GM18517 (cell line): ENCODE data around the gene PSMB10.

Experiments used
- ATAC-seq: cut with Tn5 transposase; IDR thresholded peaks from one replicate; pipeline ENCODE4 v1.9.1; 2021; ENCODE audit warnings: mild to moderate bottlenecking, moderate library complexity; ENCODE audit not compliant: unreplicated experiment

PSMB10 gene

DNA sequence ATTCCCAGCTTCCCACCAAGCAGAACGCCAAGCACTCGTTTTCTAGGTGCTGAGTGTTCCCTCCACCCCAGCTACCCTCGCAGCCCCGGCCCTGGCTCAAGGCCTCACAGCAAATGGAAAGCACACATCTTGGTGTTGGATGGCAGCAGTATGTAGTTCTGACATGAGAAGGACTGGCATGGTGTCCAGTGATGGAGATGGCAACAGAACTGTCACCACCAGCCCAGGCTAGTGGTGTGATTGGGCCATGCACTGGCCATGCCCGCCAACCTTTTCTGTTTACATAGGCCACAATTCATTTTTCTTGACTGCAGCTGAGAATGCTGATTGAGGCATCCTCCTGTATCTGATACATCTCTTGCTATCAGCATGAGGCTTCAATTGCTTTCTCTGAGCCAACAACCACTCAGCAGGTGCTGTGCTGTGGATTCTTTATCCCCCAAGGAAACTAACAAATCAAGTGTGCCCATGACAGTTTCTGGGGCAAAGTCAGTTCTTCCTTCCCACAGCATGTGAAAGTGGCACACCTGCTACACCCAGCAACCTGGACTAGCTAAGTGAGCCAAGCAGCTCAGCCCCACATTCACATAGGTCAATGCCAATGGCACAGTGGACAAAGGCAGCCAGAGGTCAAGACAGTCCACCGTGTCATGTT, 28.0 kb upstream of the PSMB10 start:
- ATAC-seq, result no peak

DNA sequence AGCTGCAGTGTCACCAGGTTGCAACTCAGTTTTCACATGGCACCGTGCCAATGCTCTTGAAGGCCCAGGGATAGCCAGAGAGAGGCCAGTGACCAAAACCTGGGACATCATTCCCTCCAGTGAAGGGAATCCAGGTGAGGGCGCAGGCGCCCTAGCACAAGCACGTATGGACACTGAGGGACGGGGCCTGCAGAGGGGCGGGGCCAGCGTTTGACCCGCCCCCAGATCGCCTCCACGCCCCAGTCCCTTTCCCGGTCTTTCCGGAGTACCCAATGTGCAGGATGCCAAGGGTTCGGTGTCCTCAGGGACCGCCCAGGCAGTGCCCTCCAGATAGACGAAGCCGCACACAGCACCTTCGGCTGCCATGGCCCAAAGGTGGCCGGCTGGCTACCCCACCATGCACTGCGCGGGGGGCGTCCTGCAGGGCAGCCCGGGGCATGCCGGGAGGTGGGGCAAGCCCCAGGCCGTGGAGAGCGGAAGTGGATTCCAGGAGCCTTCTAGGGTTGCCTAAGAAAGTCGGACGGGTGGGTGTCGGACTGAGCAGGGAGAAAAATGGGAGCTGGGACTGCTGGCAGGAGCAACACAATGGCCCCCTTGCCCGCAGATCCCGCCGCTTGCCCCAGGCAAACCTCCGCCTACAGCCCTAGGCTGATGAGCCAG, 27.1 kb upstream of the PSMB10 start:
- ATAC-seq, result no peak

DNA sequence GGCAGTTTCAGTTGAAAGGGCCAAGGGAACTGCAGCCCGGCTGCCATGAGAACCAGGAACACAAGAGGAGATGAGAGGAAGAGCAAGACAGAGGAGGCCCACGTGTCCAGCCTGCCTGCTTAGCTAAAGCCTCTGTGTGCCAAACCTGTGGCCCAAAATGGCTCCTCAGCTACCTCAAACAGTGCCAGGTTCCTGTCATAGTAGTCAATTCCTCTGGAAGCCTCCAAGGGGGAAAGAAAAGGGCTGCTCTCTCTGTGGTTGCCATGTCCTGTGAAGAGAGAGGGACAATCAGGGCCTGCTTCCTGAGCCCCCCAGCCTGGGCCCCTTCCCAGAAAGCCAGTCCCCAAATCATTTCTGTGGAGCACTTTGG, 26.6 kb upstream of the PSMB10 start:
- ATAC-seq, result no peak

DNA sequence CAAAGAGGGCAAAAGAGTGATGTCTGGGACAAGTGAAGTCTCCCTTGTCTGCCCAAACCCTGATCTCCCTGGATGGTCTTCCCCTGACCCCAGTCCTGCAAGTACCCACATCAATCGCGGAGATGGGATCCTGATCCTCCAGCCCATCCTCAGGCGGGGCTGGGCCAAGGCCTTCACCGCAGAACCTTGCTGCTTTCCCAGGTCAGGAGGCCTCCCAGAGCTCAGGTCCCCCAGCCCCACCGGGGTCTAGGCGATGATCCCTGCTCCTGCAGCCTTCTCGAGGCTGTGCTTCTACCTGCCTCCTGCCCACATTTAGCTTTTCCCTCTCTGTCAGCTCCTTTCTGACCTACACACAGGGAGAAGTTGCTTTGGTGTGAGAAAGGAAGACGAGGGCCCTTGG, 25.5 kb upstream of the PSMB10 start:
- ATAC-seq, result no peak

DNA sequence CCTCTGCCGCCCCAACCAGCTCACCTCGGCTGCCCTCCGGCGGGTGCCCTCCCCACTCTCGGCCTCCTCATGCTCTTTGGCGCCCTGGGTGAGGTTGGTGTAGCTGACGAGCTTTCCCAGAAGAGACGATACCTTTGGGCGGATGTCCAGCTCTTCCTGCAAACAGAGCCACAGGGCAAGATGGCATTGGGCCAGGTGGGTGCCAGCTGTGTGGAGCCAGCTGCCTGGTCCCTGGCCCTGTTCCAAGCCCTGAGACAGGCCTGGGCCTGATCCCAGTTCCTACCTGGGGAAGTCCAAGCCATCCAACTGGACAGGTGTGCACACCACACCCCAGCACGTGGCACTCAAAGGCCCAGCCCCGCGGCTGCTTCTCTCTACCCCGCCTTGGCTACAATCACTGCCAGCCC, 24.9 kb upstream of the PSMB10 start:
- no peak for ATAC-seq

DNA sequence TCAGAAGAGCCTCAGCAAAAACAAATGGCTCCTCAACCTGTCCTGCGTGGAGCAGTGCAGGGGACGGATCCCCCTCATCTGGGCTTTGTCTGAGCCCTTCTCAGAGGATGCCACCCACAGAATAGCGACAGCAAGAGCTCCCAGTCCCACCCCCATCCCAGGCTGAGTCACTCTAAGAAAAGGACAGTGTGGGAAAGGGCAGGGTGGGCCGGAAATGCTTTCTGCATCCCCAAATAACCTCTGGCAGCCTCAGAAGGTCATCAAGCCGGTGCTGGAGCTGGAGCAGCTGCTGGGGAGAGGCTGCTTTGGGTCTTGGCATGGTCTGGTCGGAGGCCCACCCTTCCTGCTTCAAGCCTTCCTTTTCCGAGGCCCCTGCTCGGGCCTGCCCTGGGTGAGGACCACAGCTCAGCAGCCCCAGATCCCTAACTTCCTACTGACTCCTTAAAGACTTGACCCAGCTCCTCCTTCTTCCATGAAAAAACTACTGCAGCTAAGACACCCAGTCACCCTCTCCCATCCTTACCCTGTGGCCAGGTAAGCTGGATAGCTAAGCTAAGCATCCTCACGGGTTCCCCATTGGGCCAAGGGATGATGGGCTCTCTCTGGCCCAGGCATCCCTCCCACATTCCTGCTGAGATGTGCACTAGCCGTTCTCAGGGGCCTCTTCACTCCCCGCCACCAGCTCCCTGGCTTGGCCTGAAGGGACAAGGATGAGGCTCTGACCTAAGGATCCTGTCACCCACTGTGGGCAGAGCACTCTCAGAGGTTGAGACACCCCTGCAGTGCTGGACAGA, 23.1 kb upstream of the PSMB10 start:
- ATAC-seq, result no peak

DNA sequence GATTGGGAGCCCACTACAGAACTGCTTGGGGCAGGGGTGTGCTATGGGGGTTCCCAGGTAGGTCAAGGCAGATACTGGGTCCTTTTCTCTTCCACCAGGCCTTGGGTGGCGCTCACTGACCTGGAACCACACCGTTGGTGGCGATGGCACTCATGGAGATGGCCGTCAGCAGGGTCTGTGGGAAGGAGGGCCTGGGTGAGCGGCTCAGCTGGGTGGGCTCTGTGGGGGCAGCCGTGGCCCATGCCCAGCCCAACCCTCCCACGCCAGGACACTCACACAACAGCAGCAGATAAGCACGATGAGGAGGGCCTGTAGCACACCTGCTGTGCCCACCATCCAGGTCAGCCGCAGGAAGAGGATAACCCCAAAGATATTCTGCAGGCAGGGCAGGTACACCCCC, 21.0 kb upstream of the PSMB10 start:
- ATAC-seq, result no peak

DNA sequence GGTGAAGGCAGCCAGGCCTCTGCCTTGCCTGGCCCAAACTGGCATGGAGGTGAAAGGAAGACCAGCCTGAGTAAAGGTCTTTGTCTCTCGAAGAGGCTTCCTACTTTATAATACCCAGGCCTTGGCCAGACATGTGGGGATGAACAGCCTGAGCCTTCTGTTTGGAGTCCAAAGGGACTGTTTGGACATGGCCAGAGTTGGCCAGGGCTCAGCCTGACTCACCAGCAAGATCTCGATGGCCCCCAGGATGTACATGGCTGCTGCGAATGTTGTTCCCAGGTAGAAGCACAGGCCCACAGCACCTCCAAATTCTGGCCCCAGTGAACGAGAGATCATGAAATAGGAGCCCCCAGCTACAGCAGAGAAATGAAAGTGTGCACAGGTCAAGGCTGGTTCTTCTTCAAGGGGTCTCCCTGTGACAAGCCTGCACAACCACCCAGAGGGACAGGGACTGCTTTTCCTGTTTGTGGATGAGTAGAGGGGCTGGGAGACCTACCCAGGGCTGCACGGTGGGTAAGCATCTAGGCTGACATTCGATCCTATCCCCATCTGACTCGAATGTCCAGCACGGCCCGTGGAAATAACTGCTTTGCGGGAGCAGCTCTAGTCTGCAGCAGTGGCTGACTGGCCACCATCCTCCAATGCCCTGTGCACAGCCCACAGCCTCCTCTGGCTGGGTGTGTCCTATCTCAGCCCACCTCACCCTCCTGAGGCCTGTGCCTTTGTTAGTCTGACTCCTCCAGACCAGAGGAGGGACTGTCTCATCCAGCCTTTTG, 18.0 kb upstream of the PSMB10 start:
- no peak for ATAC-seq

DNA sequence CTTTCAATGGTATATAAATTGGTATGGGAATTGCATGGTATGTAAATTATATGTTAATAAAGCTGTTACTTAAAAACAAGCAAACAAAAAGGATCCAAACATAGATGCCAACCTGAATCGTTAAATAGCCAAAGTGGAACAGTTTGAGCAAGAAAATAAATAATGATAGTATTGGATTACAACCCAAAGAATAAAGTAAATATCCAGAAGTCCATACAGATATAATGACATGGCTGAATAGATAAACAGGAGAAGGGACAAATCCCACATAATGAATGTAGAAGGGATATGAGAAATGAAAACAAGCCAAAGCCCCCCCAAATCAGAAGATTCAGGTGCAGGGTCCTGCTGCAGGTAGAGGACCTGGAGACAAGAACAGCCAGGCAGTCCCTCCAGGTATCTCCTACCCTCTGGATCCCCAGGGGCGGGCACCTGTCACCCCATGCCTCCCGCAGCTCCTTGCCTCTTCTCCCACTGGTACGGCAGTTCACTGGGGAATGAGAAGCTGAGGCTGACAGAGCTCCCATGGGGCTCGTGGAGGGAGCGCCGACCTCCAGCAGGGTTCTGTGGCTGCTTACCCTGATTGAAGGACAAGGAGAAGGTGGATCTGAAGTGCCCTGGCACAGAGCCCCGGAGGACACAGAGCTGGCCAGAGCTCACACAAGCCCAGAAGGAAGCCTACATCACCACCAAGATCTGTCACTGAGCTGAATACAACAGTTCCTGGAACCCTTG, 17.2 kb upstream of the PSMB10 start:
- no peak for ATAC-seq

DNA sequence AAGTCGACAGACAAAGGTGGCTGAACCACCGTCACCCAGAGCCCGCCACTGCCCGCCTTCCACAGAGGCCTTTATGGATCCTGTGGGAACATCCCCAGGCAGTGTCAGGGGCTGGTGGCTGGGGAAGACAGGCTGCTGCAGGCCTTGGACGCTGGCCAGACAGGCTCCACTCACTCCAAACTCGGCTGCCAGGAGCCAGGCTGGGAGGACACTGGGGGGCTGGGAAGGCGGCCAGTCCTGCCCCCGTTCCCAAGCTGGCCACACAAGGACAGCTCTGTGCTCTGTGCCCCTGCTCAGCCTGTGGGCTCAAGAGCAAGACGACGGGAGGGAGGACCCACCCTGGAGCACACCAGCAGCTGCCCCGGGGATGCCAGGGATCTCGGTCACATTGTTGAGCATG, 14.8 kb upstream of the PSMB10 start:
- no peak for ATAC-seq

DNA sequence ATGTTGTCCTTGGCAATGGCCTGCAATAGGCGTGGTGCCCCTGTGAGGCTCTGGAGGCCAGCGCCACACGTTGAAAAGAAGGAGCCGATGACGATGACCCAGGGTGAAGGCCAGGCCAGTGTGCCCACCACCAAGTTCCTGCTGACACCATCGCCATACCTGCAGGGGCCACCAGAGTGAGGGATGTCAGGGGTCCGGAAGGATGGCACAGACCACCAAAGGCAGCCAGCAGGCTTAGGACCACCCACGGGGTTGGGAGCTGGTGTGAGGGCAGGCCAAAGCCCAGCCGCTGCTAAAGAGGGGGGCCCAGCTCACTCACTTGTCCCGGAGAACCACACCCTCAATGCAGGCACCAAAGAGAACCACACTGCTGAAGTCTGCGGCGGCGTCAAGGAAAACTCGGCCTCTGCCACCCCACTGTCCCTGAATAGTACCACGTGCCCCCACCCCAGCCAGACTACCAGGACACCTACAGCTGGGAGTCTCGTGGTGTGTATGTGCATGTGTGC, 13.7 kb upstream of the PSMB10 start:
- ATAC-seq, result no peak

DNA sequence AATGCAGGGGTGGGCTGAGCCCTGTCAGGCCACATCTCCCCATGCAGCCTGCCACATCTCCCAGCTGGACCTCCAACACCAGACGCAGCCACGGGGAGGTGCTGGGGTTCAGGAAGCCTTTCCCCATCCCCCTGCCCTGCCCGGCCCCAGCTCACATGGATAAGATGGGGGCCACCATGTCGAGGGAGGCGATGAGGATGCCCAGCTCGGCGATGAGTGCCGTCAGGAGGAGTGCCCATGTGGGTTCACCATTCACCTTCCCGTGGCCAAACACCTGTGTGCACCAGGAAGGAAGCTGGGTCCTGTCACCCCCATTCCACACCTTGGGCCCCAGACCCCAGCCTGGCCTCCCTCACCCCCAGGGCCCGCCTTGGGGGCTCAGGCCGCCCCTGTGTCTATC, 13.0 kb upstream of the PSMB10 start:
- ATAC-seq, result no peak

DNA sequence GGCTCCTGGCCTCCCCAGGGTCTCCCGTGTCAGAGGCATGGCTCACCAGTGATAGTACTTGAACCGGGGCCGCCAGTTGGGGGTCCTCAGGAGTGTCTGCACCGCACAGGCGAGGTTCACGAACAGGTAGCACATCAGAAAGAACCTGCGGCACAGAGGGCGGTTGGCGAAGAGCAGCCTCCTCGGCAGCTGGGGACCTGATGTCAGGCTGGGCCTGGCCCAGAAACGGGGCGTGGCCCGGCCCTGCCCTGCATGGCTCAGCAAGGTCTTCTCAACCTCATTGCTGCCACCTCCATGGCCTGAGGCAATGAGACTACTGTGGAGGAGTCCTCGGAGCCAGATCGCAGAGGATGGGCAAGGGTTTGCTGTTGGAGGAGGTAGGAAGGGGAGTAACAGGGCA, 11.4 kb upstream of the PSMB10 start:
- no peak for ATAC-seq

DNA sequence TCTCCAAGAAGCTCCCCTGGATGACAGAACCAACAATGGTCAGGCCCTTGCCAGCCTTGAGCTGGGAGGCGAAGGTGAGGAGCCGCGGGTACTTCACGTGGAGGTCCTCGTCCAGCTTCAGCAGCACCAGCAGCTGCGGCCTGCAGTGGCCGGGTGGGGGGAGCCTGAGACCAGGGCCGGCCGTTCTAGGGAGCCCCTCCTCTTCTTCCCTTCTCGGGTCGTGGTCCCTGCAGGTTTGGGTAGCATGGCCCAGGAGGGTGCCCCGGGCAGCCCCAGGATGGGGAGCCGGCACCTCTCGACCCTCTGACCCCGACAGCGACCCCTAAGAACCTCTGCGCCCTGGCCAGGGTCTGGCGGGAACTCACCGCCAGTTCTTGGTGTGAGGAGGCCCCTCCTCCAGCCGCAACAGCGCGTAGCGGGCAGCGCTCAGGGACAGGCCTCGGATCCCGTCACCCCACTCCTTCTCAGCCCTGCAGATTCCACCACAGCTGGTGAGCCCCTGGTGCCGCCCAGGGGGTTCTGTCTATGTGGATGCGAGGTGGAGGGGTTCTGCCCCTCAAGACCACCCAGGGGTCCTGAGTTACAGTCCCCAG, 10.4 kb upstream of the PSMB10 start:
- no peak for ATAC-seq

DNA sequence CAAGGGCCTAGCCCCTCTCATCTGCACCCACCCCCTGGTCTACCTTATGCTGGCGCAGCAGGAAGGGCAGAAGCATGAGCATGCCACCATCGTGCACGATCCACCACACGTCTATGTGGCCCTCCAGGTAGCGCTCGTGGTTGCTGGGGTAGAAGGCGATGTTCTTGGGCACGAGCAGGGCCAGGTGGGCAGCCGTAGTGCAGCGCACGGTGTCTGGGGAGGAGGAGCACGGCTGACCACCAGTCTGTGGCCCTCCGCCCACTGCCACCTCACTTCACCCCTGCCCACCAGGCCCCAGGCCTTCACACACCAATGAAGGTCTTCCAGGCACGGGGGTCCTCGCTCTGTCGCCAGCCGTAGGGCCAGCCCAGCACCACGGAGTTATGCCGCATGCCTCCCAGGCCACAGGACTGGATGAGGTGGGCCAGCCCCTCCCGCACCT, 9.5 kb upstream of the PSMB10 start:
- ATAC-seq, result no peak

DNA sequence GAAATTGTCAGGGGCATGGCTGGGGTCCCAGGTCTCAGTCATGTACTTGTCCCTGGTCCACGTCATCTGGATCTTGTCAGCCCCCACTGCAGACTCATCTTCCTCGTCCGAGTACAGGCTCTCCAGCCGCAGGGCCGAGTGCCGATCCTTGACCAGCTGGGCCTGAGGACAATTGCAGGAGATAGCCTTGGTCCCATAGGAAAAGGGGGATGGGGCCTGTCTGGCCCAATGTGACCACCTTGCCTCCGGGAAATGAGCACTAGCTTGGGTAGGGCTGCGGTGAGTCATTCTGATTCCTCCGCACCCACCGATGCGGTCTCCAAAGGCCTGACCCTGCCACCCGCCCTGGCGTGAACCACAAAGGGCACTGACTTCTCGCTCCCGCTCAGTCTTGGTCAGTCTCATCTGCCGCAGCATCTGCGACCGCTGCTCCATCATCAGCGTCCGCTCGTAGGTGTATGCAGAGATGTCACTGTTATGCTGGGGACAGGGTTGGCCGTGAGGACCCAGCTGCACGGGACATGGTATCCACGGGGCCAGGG, 8.8 kb upstream of the PSMB10 start:
- no peak for ATAC-seq

DNA sequence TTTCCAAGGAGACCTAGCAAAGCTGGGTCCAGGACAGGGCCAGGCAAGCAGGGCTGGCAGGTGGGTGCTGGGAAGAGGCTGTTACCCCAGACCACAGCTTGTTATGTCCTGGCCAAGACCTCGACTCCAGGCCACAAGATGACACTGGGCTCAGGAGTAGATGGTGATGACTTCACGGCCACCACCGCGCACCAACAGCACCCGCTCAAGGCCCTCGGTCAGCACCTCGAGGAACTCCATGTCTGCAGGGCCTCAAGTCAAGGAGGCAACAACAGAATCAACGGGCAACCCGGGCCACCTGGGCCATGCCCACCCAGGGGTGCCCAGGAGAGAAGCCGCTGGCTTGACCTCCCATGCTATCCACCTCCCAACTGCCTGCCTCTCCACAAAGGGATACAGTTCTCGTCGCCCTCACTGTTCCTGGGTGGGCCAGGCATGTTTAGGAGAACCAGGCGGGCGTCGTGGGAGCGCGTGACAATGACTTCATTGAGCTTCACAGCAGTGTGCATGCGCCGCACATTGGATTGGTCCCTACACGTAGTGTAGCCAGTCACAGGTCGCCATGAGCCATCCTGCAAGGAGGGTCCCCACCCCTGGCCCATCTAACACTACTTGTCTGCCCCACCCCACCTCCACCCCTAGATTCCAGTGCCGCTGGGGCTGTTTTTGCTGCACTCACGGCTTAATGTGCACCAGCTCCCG, 8.2 kb upstream of the PSMB10 start:
- no peak for ATAC-seq

DNA sequence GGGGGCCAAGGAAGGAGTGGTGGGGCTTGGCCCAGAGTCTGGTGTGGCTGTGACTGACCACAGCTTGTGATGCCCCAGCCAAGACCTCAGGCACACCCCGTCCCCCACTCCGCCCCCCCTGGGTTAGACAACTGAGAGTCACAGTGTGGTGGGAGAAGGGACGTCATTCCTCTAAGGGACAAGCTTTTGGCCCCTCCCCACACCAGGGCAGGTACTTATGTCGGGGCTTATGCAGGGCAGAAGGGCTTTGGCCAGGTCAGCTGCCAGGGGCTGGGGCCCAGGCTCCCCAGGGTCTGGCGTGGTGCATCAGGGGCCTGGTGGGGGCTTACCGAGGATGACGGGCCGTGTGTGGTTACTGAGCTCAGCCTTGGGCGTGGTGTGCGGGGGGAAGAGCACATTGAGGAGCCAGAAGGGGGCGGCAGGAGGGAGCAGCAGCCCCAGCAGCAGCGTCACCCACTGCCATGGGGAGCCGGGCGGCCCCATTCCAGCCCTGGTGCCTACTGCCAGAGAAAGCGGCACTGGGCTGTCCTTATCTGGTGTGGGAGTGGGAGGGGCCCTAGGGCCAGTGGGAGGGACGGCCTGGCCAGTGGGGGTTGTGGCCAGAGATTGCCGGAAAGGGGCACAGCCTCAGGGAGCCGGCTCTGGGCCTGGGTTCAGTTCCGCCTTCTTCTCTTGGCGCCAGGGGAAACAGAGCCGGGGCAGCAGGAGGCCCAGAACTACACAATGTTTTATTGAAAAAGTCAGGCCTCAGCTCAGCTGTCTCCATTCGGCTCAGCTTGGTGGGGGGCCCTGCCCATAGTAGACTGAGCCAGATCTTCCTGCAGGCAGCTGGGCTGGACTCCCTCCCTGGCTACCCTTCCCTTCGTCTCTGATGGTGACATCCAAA, 7.2 kb upstream of the PSMB10 start, which contains the start of gene LCAT:
TSS of gene LCAT (minus strand) at position 502 of the 886 bp plus-strand sequence. CDS start at position 483, 19 bp downstream.
- no peak for ATAC-seq
